Measurements from ENCODE around the gene TTLL11.

The TTLL11 gene

GRCh38 chr9:121890746-121891145 is 202.4 kb downstream of the TTLL11 start:
- TF ChIP-seq GATA1 (IDR thresholded peaks at IDR 0.05; ENCODE audit: low read depth, low read length) (no peak), POLR2A (IDR thresholded peaks at IDR 0.05; ENCODE audit: low read length) (no peak)
- DNase-seq: no peak

GRCh38 chr9:121889990-121890563 is 203.0 kb downstream of the TTLL11 start:
- no peak for DNase-seq
- TF ChIP-seq GATA1 (IDR thresholded peaks at IDR 0.05; ENCODE audit: low read depth, low read length): no peak
- no peak for TF ChIP-seq POLR2A (IDR thresholded peaks at IDR 0.05; ENCODE audit: low read length)

- DNase-seq: no peak
- no peak for TF ChIP-seq POLR2A (IDR thresholded peaks at IDR 0.05; ENCODE audit: low read length)
- TF ChIP-seq GATA1 (IDR thresholded peaks at IDR 0.05; ENCODE audit: low read depth, low read length): no peak
These were observed 204.7 kb downstream of the TTLL11 start for GRCh38 chr9:121888438-121888775.

GRCh38 chr9:121887553-121888437 is 205.3 kb downstream of the TTLL11 start:
- no peak for DNase-seq
- no peak for TF ChIP-seq GATA1 (IDR thresholded peaks at IDR 0.05; ENCODE audit: low read depth, low read length)
- no peak for TF ChIP-seq POLR2A (IDR thresholded peaks at IDR 0.05; ENCODE audit: low read length)

- TF ChIP-seq GATA1 (IDR thresholded peaks at IDR 0.05; ENCODE audit: low read depth, low read length) (no peak), POLR2A (IDR thresholded peaks at IDR 0.05; ENCODE audit: low read length) (no peak)
- DNase-seq: no peak
These were observed 206.2 kb downstream of the TTLL11 start for GRCh38 chr9:121886759-121887485.

- no peak for DNase-seq
- TF ChIP-seq POLR2A (IDR thresholded peaks at IDR 0.05; ENCODE audit: low read length) (no peak), GATA1 (IDR thresholded peaks at IDR 0.05; ENCODE audit: low read depth, low read length) (no peak)
These were observed 207.7 kb downstream of the TTLL11 start for GRCh38 chr9:121885345-121885901.

- no peak for DNase-seq
- TF ChIP-seq GATA1 (IDR thresholded peaks at IDR 0.05; ENCODE audit: low read depth, low read length) (no peak), POLR2A (IDR thresholded peaks at IDR 0.05; ENCODE audit: low read length) (no peak)
These were observed 209.0 kb downstream of the TTLL11 start for GRCh38 chr9:121884057-121884541.

GRCh38 chr9:121883281-121884056 is 209.6 kb downstream of the TTLL11 start:
- no peak for TF ChIP-seq POLR2A (IDR thresholded peaks at IDR 0.05; ENCODE audit: low read length)
- no peak for TF ChIP-seq GATA1 (IDR thresholded peaks at IDR 0.05; ENCODE audit: low read depth, low read length)
- no peak for DNase-seq

- TF ChIP-seq GATA1 (IDR thresholded peaks at IDR 0.05; ENCODE audit: low read depth, low read length) (no peak), POLR2A (IDR thresholded peaks at IDR 0.05; ENCODE audit: low read length) (no peak)
- no peak for DNase-seq
These were observed 211.1 kb downstream of the TTLL11 start for GRCh38 chr9:121881920-121882500.

- TF ChIP-seq GATA1 (IDR thresholded peaks at IDR 0.05; ENCODE audit: low read depth, low read length): no peak
- no peak for TF ChIP-seq POLR2A (IDR thresholded peaks at IDR 0.05; ENCODE audit: low read length)
- DNase-seq: no peak
These were observed 212.7 kb downstream of the TTLL11 start for GRCh38 chr9:121880343-121880898.

GRCh38 chr9:121878271-121878822 is 214.8 kb downstream of the TTLL11 start:
- no peak for DNase-seq
- TF ChIP-seq POLR2A (IDR thresholded peaks at IDR 0.05; ENCODE audit: low read length): no peak
- no peak for TF ChIP-seq GATA1 (IDR thresholded peaks at IDR 0.05; ENCODE audit: low read depth, low read length)

GRCh38 chr9:121876658-121877271 is 216.3 kb downstream of the TTLL11 start:
- DNase-seq: no peak
- TF ChIP-seq POLR2A (IDR thresholded peaks at IDR 0.05; ENCODE audit: low read length): no peak
- TF ChIP-seq GATA1 (IDR thresholded peaks at IDR 0.05; ENCODE audit: low read depth, low read length): no peak
